Germinal center (tissue), 1 donor: ENCODE results near the gene TAGLN2.
"Not testable (repeated sequence)": the region's sequence is repeated elsewhere in the genome, so short reads cannot be mapped to it uniquely, and the experiment has no call there.

Experiments used
- DNase-seq: peaks from one replicate; pipeline ENCODE4 v3.0.0; 2012; ENCODE audit warnings: mixed read lengths, low spot score

The TAGLN2 gene

GRCh38 chr1:159899634-159900033, 25.7 kb downstream of the TAGLN2 start:
- not testable (repeated sequence) for DNase-seq

- DNase-seq: no peak
These were observed 26.8 kb downstream of the TAGLN2 start for GRCh38 chr1:159898527-159898926.

GRCh38 chr1:159897962-159898361, 27.3 kb downstream of the TAGLN2 start:
- no peak for DNase-seq

GRCh38 chr1:159896546-159896930, 28.8 kb downstream of the TAGLN2 start:
- DNase-seq: no peak

- no peak for DNase-seq
These were observed 29.3 kb downstream of the TAGLN2 start for GRCh38 chr1:159895836-159896545.

- DNase-seq: no peak
These were observed 30.0 kb downstream of the TAGLN2 start for GRCh38 chr1:159895286-159895685.

- DNase-seq: no peak
These were observed 32.4 kb downstream of the TAGLN2 start for GRCh38 chr1:159892944-159893343.

- DNase-seq: peak; percentile 65
These were observed 33.8 kb downstream of the TAGLN2 start for GRCh38 chr1:159891275-159892157.

- DNase-seq: no peak
These were observed 34.9 kb downstream of the TAGLN2 start for GRCh38 chr1:159890390-159890789.

- DNase-seq: peak; percentile 66
These were observed 35.5 kb downstream of the TAGLN2 start for GRCh38 chr1:159889821-159890252.

- peak; percentile 51 for DNase-seq
These were observed 36.1 kb downstream of the TAGLN2 start for GRCh38 chr1:159889202-159889601.

- DNase-seq: no peak
These were observed 41.0 kb downstream of the TAGLN2 start for GRCh38 chr1:159884296-159884695.

- DNase-seq: no peak
These were observed 42.2 kb downstream of the TAGLN2 start for GRCh38 chr1:159883134-159883533.

- DNase-seq: no peak
These were observed 42.8 kb downstream of the TAGLN2 start for GRCh38 chr1:159882527-159882862.

- DNase-seq: no peak
These were observed 43.4 kb downstream of the TAGLN2 start for GRCh38 chr1:159881622-159882526.

GRCh38 chr1:159880430-159880829, 44.9 kb downstream of the TAGLN2 start:
- DNase-seq: no peak

- no peak for DNase-seq
These were observed 45.3 kb downstream of the TAGLN2 start for GRCh38 chr1:159879977-159880376.

GRCh38 chr1:159879136-159879535, 46.2 kb downstream of the TAGLN2 start:
- DNase-seq: no peak

GRCh38 chr1:159877695-159878444, 47.4 kb downstream of the TAGLN2 start:
- no peak for DNase-seq

GRCh38 chr1:159873530-159874143, 51.7 kb downstream of the TAGLN2 start:
- no peak for DNase-seq

- no peak for DNase-seq
These were observed 52.4 kb downstream of the TAGLN2 start for GRCh38 chr1:159872891-159873290.
